GM21576 (cell line): ENCODE results near the gene SLC25A44.
"Not testable (repeated sequence)": the region's sequence is repeated elsewhere in the genome, so short reads cannot be mapped to it uniquely, and the experiment has no call there.

Experiments used
- ATAC-seq: cut with Tn5 transposase; IDR thresholded peaks from one replicate; pipeline ENCODE4 v1.9.1; 2021; ENCODE audit warnings: mild to moderate bottlenecking, moderate library complexity; ENCODE audit not compliant: unreplicated experiment

The SLC25A44 gene

GRCh38 chr1:156162430-156163037 lies 31.4 kb upstream of the SLC25A44 start:
- no peak for ATAC-seq

- ATAC-seq = no peak
Observed at GRCh38 chr1:156163712-156164111, 30.2 kb upstream of the SLC25A44 start.

- ATAC-seq = no peak
Observed at GRCh38 chr1:156164125-156164831, 29.6 kb upstream of the SLC25A44 start.

- ATAC-seq = no peak
Observed at GRCh38 chr1:156165083-156165482, 28.8 kb upstream of the SLC25A44 start.

- ATAC-seq = no peak
Observed at GRCh38 chr1:156167536-156167935, 26.4 kb upstream of the SLC25A44 start.

- no peak for ATAC-seq
Observed at GRCh38 chr1:156172696-156173470, 21.0 kb upstream of the SLC25A44 start.

GRCh38 chr1:156176610-156177210 lies 17.2 kb upstream of the SLC25A44 start:
- ATAC-seq = no peak

- no peak for ATAC-seq
Observed at GRCh38 chr1:156177919-156178654, 15.8 kb upstream of the SLC25A44 start.

GRCh38 chr1:156180471-156180870 lies 13.4 kb upstream of the SLC25A44 start:
- no peak for ATAC-seq

- not testable (repeated sequence) for ATAC-seq
Observed at GRCh38 chr1:156181391-156181924, 12.4 kb upstream of the SLC25A44 start.

GRCh38 chr1:156182010-156182779 lies 11.7 kb upstream of the SLC25A44 start:
- not testable (repeated sequence) for ATAC-seq

- not testable (repeated sequence) for ATAC-seq
Observed at GRCh38 chr1:156186347-156187177, 7.3 kb upstream of the SLC25A44 start.

- ATAC-seq = not testable (repeated sequence)
Observed at GRCh38 chr1:156190265-156190664, 3.6 kb upstream of the SLC25A44 start.

GRCh38 chr1:156191292-156191964 lies 2.5 kb upstream of the SLC25A44 start:
- ATAC-seq = no peak

GRCh38 chr1:156193208-156193487 lies 756 bp upstream of the SLC25A44 start:
- no peak for ATAC-seq

GRCh38 chr1:156194300-156194652 lies 372 bp downstream of the SLC25A44 start:
- no peak for ATAC-seq

GRCh38 chr1:156195853-156196252 lies 1.9 kb downstream of the SLC25A44 start:
- ATAC-seq = no peak

GRCh38 chr1:156196445-156196844 lies 2.5 kb downstream of the SLC25A44 start:
- ATAC-seq = no peak
